IPS-NIHi7 (cell line): ENCODE results near the gene ACSS1.

Experiments
- DNase-seq: peaks from one replicate; pipeline ENCODE4 v3.0.0; 2012; ENCODE audit warnings: mixed read lengths; ENCODE audit errors: extremely low spot score

The ACSS1 gene

GRCh38 chr20:24957326-24958016, 100.5 kb downstream of the ACSS1 start:
- DNase-seq, result no peak
